Stromal cell of bone marrow (primary cell): Measurements from ENCODE around the gene RNF103.

Experiments used
- DNase-seq: peaks from one replicate; pipeline ENCODE4 v3.0.0-alpha.2; 2012; ENCODE audit warnings: low read depth

Gene RNF103

GRCh38 chr2:86566158-86566820, 57.4 kb downstream of the RNF103 start:
- DNase-seq, result no peak

GRCh38 chr2:86563650-86564061, 60.0 kb downstream of the RNF103 start:
- DNase-seq, result no peak

- DNase-seq, result peak; percentile 93
Measured at GRCh38 chr2:86562922-86563649, 60.6 kb downstream of the RNF103 start, which contains the start of gene CHMP3. Gene CHMP3 (minus strand): TSS chr2:86563443. CDS start chr2:86563348, 95 bp downstream.

GRCh38 chr2:86562485-86562921, 61.2 kb downstream of the RNF103 start:
- no peak for DNase-seq

GRCh38 chr2:86557836-86558235, 65.8 kb downstream of the RNF103 start:
- DNase-seq, result no peak

GRCh38 chr2:86556508-86556907, 67.2 kb downstream of the RNF103 start:
- no peak for DNase-seq
